Measurements from ENCODE around the gene PCDHGA6. TPM values are rescaled to one million over a fixed set of nuclear protein-coding genes. Genes with fewer than 3 reads are reported as not detected.

PCDHGA6 gene
- total and polyA plus RNA-seq, 2 of the 8 experiments (the other 6 are each of a cell fraction or from before 2014, with no cell fraction given): 1.4 to 2.0 TPM

GRCh38 chr5:141366016-141366896, 7.4 kb upstream of the PCDHGA6 start (continued):
- TF ChIP-seq GTF2F1 (IDR thresholded peaks at IDR 0.05; ENCODE audit: borderline replicate concordance, low read depth, low read length): no peak
- no peak for TF ChIP-seq TBP (IDR thresholded peaks at IDR 0.05; ENCODE audit: low read depth, low read length)
- no peak for TF ChIP-seq CHD7 (IDR thresholded peaks at IDR 0.05; ENCODE audit: insufficient replicate concordance, low read length)
- TF ChIP-seq TAF1 (IDR thresholded peaks at IDR 0.05; ENCODE audit: low read depth, low read length): no peak

Data from H1 (cell line).